ENCODE results near the gene STARD3.
A peak's percentile ranks its signal among the peaks of the same experiment; 100 is the strongest.

The STARD3 gene

GRCh38 chr17:39672522-39673334 is 35.8 kb downstream of the STARD3 start:
- no peak for DNase-seq (ENCODE audit: low read depth in 2 of 2)

DNA sequence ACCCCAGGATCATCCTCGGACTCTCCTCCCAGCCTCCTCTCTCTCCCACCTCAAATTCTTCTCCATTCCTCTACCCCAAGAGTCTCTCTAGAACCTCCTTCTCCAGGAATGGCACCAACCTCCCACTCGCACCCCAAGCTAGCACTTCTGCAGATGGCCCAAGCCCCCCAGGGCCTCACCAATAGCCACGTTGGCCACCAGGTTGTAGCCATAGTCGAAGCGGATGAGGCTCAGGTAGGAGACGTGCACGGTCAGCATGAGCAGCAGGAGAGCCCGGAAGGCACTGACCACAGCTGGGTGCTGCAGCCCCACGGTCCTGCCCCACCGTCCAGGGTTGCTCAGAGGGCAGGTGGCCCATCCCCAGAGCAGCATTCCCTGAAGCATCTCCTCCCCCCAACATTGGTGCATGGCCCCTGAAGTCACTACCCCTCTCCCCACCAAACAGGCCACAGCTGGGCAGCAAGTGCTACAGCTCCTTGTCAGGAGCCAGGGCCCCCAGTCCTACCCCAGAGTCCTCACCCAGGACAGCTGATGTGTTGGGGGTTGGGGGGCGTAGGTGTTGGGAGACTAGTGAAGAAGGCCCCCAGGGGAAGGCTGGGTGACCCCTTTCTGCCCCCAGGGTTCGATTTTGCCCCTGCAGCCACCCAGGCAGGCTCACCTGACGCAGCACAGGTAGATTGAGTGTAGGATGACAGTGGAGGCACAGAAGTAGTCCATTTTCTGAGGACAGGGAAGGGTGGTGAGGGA is 36.6 kb downstream of the STARD3 start:
- no peak for DNase-seq (ENCODE audit: low read depth in 2 of 2)

- DNase-seq (ENCODE audit: low read depth in 2 of 2), result no peak
Observed at GRCh38 chr17:39674179-39674578, 37.2 kb downstream of the STARD3 start.

GRCh38 chr17:39674702-39675389 is 37.9 kb downstream of the STARD3 start:
- DNase-seq (ENCODE audit: low read depth in 2 of 2), result no peak

DNA sequence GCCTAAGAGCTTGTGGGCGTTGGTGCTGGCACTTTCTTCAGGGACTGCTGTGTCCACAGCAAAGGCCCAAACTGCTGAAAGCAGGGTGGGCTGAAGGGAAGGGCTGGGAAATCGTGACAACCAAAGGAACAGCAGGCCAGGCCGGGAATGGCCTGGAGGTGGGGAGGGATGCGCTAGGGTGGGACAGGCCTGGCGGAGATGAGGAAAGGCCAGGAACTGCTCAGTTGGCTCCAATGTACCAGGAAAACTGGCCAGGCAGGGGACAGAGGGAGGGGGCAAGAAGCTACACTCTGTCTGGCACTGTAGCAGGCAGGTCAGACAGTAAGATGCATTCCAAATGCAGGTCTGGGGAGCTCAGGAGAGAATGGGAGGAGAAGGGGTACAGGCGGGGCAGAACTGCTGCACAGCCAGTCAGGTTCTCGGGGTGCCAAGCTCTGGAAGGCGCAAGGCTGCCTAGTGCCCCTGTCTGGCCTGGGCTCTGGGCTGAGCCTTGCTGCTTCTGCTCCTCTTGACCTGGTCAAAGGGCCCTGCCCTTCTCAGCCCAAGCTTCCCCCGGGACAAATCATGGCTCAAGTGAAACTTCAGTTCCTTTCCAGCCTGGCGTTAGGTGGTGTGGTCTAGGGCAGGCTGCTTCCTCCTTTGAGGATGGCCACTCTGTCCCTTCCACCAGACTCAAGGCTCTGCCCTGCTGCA is 38.6 kb downstream of the STARD3 start:
- no peak for DNase-seq (ENCODE audit: low read depth in 2 of 2)

GRCh38 chr17:39676198-39676819 is 39.4 kb downstream of the STARD3 start:
- DNase-seq (ENCODE audit: low read depth in 2 of 2), result peak; percentile 23 to 28

DNA sequence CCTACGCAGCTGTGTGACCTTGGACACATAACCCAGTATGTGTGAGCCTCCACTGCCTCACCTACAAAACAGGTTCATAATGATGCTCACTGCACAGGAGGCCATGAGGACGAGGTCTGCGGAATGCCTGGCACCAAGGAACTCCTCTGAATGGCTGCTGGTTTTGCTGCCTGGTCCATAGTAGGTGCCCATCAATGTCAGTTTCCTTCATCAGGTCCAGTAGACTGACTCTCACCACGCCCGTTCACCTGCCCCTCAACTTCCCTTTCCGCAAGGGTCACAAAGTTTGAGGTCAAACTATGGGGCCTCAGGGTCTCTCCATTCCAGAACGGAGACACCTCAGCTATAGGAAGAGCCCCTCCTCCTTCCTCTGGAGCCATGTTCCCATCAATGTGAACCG is 40.1 kb downstream of the STARD3 start:
- no peak for DNase-seq (ENCODE audit: low read depth in 2 of 2)

DNA sequence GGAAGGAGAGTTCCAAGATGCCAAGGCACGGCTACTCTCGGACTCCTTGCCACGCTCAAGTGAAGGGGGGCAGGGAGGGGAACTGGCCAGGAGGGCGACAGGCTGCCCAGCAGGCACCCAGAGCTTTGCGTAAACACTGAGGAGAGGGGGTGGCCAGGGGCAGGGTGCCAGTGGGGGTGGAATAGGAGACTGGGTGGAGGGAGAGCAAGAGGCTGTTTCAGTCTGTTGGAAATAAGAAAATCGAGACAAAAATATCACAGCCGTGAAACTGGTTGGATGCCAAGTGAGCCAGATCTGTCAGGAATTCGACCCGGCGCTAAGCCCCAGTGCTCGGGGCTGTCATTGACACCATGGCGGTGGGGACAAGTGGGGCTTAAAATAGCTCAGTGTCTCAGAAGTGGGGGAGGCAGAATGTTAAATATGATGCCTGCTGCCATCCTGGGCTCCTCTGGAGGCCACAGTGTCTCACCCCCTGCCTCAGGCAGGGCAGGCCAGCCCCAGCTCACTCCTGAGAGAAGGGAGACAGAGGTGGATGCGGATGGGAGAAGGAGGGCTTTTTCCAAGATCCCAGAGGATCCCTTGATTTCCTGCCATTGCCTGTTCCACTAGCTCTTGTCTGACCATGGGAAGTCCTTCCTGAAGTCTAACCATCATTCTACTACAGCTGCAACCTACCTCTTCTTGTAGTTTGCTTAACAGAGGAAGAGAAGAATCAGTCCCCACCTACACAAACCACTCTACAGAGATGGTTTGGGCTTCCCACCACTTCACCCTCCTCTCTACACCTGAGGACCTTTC is 40.8 kb downstream of the STARD3 start:
- no peak for DNase-seq (ENCODE audit: low read depth in 2 of 2)

DNA sequence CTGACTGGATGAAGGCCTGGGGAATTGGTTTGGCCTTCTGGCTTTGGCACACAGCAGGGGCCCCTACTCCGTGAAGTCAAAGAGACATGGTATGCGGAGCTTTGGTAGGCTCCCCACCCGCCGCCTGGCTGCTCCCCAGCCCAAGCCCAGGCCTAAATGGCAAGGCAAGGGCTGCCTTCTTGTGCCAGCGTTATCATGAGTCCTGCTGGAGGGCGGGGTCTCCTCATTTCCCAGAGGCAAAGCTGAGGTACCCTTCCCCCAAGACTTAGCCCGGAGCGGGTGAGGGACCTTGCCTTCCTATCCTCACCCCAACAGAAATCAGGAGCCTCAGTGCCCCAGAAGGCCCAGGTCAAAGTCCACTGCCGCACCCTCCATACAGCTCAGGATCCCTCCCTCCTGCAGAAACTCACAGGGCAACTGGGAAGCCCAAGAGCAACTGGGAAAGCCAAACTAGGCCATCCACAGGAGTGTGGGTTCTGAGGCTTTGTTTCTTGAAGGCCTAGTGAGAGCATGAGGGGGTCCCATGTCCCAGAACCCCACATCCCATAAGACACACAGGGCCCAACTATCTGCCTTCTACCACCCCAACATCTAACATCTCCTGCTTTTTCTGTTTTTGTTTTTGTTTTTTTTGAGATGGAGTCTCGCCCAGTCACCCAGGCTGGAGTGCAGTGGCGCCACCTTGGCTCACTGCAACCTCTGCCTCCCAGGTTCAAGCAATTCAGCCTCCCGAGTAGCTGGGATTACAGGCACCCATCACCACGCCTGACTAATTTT is 41.6 kb downstream of the STARD3 start:
- no peak for DNase-seq (ENCODE audit: low read depth in 2 of 2)

DNA sequence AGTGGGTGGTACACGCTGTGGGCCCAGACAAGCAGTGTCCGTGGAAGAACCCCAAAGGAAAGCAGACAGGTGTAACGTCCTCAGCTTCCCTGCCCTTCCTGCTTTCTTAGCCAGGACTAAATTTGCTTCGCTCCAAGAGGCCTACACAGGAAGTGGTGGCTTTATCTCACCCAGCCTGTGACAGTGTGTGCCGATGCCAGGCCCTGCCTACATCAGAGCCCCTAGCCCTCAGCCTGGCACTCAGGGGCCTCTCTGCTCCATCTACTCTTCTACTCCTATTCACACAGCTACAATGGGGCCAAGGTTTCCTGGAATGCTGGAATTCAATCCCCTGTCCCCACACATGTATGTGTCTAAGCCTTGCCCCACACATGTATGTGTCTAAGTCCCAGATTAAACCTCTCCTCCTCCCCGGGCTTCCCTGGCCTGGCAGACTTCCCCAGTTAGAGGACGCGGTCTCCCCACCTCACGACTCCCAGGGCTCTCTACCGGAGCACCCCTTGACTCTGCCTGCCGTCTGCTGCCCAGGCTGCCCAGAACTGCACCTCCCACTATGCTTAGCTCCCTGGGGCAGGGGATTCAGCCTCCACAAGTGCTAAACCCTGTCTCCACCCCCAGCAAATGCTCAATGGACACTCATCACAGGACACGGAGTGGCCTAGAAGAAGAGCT is 42.7 kb downstream of the STARD3 start:
- DNase-seq (ENCODE audit: low read depth in 2 of 2), result no peak

GRCh38 chr17:39683295-39683939 is 46.5 kb downstream of the STARD3 start:
- DNase-seq (ENCODE audit: low read depth in 2 of 2), result no peak

- no peak for DNase-seq (ENCODE audit: low read depth in 2 of 2)
Observed at GRCh38 chr17:39684369-39685192, 47.6 kb downstream of the STARD3 start.

GRCh38 chr17:39687101-39687545 is 50.2 kb downstream of the STARD3 start:
- no peak for DNase-seq (ENCODE audit: low read depth in 2 of 2)

DNA sequence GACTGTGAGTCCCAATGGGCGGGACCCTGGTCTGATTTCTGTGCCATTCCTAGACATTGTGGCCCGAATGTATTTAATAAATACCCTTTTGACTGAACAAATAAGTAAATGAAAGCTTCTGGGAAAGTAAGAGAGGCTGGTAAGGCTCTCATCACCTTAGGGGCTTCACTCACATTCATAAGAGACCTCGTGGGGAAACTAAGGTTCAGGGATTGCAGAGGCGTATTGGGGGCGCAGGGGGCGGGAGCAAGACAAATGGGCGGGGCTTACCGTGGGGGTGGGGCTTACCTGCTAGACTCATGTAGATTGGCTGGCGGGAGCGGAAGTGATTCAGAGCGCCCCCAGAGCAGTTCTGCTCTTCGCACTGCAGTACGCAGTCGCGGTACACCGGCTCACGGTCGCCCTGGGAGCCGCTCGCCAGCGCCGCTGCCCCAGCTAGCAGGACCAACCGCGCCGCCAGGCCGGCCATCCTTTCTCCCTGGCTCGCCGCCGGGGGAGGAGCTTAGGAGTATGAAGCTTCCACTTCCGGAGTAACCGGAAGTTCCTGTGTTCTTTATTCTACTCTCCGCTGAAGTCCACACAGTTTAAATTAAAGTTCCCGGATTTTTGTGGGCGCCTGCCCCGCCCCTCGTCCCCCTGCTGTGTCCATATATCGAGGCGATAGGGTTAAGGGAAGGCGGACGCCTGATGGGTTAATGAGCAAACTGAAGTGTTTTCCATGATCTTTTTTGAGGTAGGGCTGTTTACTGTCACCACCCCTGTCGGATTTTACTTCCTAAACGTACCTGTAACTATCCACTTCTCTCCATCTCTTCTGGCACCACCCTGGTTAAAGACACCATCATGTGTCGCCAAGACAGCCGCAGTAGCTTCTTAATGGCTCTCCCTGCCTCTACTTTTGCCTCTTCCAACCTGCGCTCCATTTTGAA is 50.9 kb downstream of the STARD3 start, which contains the start of gene PGAP3:
PGAP3 (minus strand) TSS at position 512 of the 929 bp plus-strand sequence; CDS start at position 469, 43 bp downstream.
- DNase-seq (ENCODE audit: low read depth in 2 of 2), result peak; percentile 86 to 90

GRCh38 chr17:39688475-39688835 is 51.5 kb downstream of the STARD3 start:
- no peak for DNase-seq (ENCODE audit: low read depth in 2 of 2)

DNA sequence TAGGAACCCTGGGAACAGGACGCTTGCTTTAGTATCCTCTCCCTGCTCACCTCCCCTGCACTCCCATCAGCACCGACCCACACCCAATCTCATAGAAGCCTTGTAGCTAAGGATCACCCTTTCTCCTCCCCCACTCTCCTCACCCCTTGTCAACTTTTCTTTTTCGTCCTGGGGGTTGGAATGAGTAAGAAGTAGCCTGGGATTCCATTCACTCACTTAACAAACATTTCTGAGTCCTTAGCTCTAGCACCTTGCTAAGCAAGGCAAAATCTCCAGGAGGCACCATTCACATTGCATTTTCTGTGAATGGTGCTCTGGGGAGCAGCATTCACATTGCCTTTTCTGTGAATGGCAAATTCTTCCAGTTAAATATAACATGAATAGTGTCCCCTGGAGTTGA is 52.0 kb downstream of the STARD3 start:
- no peak for DNase-seq (ENCODE audit: low read depth in 2 of 2)

- DNase-seq (ENCODE audit: low read depth in 2 of 2), result no peak
Observed at GRCh38 chr17:39694593-39694992, 57.6 kb downstream of the STARD3 start.
